SH-SY5Y (cell line): ENCODE measurements around the gene LGALS8.

Experiments used
- GATA2 ChIP-seq: IDR thresholded peaks from 2 replicates; pipeline ENCODE4 v1.6.1; 2011; ENCODE audit warnings: mild to moderate bottlenecking, low read depth, low read length
- GATA3 ChIP-seq: IDR thresholded peaks from 2 replicates; pipeline ENCODE4 v1.6.1; 2011; ENCODE audit warnings: low read depth, mild to moderate bottlenecking, low read length, moderate library complexity

GRCh38 chr1:236524895-236525184 is 1.1 kb downstream of the LGALS8 start:
- TF ChIP-seq GATA3 = no peak
- no peak for TF ChIP-seq GATA2
